Measurements from ENCODE around the gene FAM50B. TPM values are rescaled to one million over a fixed set of nuclear protein-coding genes. Genes with fewer than 3 reads are reported as not detected.

Gene FAM50B
- total RNA-seq, 1 donor from 2014 or later, result 3.8 TPM

- Mint-ChIP-seq H3K4me3 (ENCODE audit: unreplicated experiment) (no peak overlapping the region), H3K27ac (ENCODE audit: unreplicated experiment) (peak overlapping the region; percentile 99), H3K27me3 (ENCODE audit: unreplicated experiment) (peaks cover 5% of the 10 kb centered on the region), H3K4me1 (ENCODE audit: unreplicated experiment) (peaks cover 34% of the 10 kb centered on the region), H3K9me3 (ENCODE audit: unreplicated experiment) (no peaks in the 10 kb centered on the region), H3K36me3 (ENCODE audit: low read depth, unreplicated experiment) (no peaks in the 10 kb centered on the region)
- TF ChIP-seq, protein P1, sequence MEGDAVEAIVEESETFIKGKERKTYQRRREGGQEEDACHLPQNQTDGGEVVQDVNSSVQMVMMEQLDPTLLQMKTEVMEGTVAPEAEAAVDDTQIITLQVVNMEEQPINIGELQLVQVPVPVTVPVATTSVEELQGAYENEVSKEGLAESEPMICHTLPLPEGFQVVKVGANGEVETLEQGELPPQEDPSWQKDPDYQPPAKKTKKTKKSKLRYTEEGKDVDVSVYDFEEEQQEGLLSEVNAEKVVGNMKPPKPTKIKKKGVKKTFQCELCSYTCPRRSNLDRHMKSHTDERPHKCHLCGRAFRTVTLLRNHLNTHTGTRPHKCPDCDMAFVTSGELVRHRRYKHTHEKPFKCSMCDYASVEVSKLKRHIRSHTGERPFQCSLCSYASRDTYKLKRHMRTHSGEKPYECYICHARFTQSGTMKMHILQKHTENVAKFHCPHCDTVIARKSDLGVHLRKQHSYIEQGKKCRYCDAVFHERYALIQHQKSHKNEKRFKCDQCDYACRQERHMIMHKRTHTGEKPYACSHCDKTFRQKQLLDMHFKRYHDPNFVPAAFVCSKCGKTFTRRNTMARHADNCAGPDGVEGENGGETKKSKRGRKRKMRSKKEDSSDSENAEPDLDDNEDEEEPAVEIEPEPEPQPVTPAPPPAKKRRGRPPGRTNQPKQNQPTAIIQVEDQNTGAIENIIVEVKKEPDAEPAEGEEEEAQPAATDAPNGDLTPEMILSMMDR (IDR thresholded peaks at IDR 0.05; ENCODE audit: unreplicated experiment), result no peak
- peak; percentile 59 for DNase-seq (ENCODE audit: low spot score)
Observed at GRCh38 chr6:3825331-3825831, 23.8 kb upstream of the FAM50B start.

DNA sequence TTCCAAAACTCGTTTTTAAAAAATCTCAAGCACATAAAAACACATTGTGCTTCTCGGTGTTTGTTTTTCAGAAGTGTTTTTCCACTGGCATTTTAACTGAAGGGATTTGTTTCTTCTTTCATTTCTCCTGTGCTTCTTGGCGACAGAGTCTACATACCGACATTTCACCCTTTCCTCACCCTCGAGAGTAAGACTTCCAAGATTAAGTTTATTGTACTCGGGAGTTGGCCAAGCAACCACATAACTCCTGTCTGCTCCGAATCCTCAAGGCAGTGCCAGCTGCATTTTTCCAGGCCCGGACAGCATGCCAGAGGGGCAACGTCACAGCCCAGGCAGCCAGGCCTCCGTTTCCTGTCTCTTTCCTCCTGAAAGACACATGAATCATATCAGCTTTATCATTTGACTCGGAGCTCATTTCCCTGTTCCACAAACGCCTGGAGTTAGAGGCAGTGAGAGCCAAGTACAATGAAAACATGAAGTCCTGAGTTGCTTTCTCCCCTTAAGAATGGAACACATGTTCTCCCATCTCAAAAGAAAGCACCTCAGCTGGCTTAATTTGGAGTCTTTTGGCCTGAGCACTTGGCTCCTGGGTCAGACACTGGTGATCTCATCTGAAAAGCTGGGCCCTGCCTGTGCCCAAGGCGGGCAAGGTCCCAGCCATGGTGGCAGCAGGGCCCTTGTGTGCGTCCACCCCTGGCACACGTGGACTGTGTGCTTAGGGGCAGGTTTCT is 23.2 kb upstream of the FAM50B start:
- Mint-ChIP-seq H3K36me3 (ENCODE audit: low read depth, unreplicated experiment) (no peaks in the 10 kb centered on the region), H3K27ac (ENCODE audit: unreplicated experiment) (peak overlapping the region; percentile 99), H3K4me3 (ENCODE audit: unreplicated experiment) (no peak overlapping the region), H3K4me1 (ENCODE audit: unreplicated experiment) (peaks cover 34% of the 10 kb centered on the region), H3K27me3 (ENCODE audit: unreplicated experiment) (peaks cover 5% of the 10 kb centered on the region), H3K9me3 (ENCODE audit: unreplicated experiment) (no peaks in the 10 kb centered on the region)
- DNase-seq (ENCODE audit: low spot score), result peak; percentile 61
- TF ChIP-seq, protein P1 (IDR thresholded peaks at IDR 0.05; ENCODE audit: unreplicated experiment), result no peak

GRCh38 chr6:3829285-3829684 is 19.9 kb upstream of the FAM50B start:
- Mint-ChIP-seq H3K36me3 (ENCODE audit: low read depth, unreplicated experiment) (no peaks in the 10 kb centered on the region), H3K9me3 (ENCODE audit: unreplicated experiment) (no peaks in the 10 kb centered on the region), H3K4me3 (ENCODE audit: unreplicated experiment) (no peak overlapping the region), H3K4me1 (ENCODE audit: unreplicated experiment) (peaks cover 26% of the 10 kb centered on the region), H3K27ac (ENCODE audit: unreplicated experiment) (no peak overlapping the region), H3K27me3 (ENCODE audit: unreplicated experiment) (peaks cover 5% of the 10 kb centered on the region)
- no peak for DNase-seq (ENCODE audit: low spot score)
- TF ChIP-seq, protein P1 (IDR thresholded peaks at IDR 0.05; ENCODE audit: unreplicated experiment), result no peak

GRCh38 chr6:3830806-3831205 is 18.4 kb upstream of the FAM50B start:
- no peak for DNase-seq (ENCODE audit: low spot score)
- H3K4me3 Mint-ChIP-seq (ENCODE audit: unreplicated experiment), result no peak overlapping the region
- H3K36me3 Mint-ChIP-seq (ENCODE audit: low read depth, unreplicated experiment), result no peaks in the 10 kb centered on the region
- H3K27me3 Mint-ChIP-seq (ENCODE audit: unreplicated experiment), result no peaks in the 10 kb centered on the region
- TF ChIP-seq, protein P1 (IDR thresholded peaks at IDR 0.05; ENCODE audit: unreplicated experiment), result no peak
- no peaks in the 10 kb centered on the region for H3K9me3 Mint-ChIP-seq (ENCODE audit: unreplicated experiment)
- H3K27ac Mint-ChIP-seq (ENCODE audit: unreplicated experiment), result no peak overlapping the region
- H3K4me1 Mint-ChIP-seq (ENCODE audit: unreplicated experiment), result peaks cover 18% of the 10 kb centered on the region

Data from endothelial cell (in vitro differentiated cells).